Renal pelvis (tissue), 4 donors: ENCODE measurements around the gene ATP8A2. TPM values are rescaled to one million over a fixed set of nuclear protein-coding genes. Genes with fewer than 3 reads are reported as not detected.

Experiments used
- DNase-seq: peaks from one replicate; pipeline ENCODE4 v3.0.0-alpha.2; 2013
- polyA plus RNA-seq, 3 donors: library from polyadenylated mRNA; unstranded; fragments of 120-200 nt; gene quantifications; one replicate each; pipeline ENCODE4 v1.2.1, GENCODE V29; 2013; ENCODE audit not compliant: insufficient read length in 3 of 3

ATP8A2 gene
- polyA plus RNA-seq, 3 donors: 4.8 to 5.4 (median 5.1) TPM

DNA sequence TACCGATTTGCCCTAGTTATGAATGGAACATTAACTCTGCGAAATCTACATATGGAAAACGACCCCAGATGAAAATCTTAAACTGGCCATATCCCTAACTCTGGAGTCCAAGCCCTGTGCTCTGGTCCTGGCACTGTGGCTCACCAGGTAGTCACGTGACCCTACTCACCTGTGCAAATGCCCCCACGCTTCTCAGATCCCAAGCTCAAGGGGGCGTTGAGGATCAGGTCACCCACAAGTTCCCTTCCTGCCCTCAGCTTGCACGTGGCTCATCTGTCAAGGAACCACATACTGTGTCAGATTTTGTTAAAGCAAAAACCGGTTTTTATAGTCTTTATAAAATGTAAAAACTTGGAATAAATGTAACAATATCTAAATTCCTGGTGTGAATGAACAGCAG is 356.0 kb downstream of the ATP8A2 start:
- no peak for DNase-seq

DNA sequence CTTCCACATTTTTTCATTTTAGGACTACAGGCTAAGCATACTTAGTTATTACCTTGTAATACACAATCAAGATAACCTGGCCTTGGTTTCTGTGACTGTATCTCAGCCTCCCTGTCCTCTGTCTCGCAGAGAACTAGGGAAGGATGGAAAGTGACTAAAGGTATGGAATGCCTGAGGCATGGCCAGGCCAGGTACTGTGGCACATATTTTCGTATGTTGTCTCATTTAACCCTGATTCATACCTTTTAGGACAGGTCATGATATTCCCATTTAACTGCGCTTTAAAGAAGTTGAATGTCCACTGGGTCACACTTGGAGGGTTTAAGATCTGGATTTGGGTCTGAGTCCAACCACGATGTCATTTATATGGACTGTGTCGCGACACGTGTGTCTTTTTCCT is 357.4 kb downstream of the ATP8A2 start:
- no peak for DNase-seq

DNA sequence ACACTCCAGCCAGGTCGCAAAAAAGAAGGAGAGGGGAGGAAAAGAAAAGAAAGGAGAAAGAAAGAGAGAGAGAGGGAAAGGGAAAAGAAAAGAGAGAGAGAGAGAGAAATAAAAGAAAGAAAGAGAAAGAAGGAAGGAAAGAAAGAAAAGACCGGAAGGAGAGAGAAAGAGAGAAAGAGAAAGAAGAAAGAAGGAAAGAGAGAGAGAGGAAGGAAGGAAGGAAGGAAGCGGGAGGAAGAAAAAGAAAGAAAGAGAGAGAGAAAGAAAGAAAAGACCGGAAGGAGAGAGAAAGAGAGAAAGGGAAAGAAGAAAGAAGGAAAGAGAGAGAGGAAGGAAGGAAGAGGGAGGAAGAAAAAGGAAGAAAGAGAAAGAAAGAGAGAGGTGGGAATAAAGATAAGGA is 359.3 kb downstream of the ATP8A2 start:
- no peak for DNase-seq

DNA sequence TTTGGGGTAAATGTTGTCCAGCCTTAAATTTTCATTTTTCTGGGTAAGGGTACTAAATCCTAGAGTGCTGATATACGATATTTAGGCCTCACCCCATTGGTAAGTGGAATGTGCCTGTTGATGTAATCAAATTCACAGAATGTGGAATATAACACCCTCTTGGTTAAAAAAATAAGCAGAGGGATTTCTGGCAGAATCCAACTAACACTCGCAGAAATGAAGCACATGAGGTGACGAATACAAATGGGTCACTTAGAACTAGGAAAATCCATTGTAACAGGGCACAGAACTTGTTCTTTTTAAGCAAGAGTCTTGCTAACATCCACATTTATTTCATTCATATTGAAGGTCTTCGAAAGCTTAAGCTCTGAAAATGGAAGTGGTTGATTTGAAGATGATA is 359.8 kb downstream of the ATP8A2 start:
- DNase-seq: no peak

DNA sequence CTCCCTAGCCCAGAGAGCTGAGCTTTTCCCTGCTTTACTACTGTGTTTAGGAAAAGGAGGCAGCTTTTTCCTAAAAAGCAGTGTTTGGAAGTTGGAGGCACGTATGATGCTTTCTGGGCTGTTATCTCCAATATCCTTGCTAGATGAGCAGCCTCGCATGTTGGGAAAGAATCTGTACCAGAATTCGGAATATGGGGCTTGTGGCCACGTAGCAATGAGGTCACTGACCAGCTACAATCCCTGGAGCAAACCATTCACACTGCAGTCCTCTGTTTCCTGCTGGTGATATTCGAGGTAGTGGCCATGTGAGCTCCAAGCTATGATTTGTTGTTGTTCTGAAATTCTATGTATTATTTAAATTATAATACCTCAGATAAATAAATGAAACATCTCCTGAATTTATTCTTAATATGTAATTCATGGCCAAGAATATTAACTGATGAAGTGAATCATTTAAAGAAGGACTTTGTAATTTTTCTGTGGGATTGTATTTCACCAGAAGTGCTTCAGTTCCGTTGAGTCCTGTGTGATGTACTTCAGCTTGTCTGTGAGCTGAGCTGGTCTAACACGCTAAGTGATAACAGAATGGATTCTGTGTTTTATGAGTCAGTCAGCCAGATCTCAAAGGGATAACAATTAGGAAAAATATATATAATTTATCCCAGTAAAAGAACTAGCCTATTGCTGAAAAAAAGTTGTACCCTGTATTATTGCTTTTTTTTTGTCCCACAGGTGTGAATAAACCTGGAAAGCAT is 360.5 kb downstream of the ATP8A2 start:
- DNase-seq: no peak

DNA sequence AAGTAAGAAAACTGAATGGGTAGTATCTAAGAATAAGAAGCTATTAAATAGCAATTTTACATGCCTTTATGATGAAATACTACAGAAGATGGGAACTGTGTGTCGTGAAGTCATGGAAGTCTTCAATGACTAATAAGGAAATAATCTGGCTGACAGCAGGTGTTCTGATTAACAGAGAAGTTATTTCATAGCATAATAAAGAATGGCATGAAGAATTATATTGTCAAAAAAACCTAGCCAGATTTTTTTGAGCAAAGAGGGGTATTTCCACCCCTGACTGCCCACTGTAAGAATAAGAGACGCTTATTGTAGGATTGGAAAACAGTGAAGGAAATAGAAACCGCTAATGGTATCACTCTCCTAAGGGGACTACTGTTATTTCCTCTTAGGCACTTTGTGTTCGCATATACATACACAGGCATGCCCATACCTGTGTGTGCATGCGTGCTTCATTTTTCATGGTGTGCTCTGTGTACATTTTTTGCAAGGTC is 361.3 kb downstream of the ATP8A2 start:
- no peak for DNase-seq

DNA sequence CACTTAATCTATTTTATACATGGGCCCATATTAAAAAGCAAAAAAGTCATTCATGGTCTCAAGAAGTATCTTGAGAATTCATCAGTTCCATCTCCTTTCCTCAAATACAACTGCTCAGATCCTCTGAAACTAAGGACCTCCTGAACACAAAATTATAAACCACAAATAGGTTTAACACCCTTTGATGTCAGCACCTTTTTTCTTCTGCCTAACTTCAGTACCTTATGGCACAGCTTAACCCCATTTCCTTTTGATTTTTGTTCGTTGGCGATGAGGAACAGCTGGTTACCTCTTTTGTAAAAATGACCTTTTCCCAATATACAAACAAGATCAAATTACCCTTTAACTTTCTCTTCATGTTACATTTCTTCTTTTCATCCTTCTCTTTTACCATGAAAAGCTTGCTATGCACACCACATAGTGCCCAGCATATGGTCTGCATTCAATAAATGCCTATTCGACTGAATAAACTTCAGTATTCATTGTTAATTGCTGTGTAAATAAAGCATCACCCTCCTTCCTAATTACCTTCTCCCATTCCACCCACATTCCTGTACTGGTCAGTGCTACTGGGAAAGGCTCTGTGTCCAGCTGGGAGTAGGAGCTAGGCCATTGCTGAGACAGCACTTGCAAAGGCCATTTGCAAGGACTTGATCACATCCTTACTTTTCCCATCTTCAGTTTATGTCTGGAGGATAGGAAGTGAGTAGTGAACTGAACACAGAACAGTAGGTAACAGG is 362.1 kb downstream of the ATP8A2 start:
- no peak for DNase-seq

DNA sequence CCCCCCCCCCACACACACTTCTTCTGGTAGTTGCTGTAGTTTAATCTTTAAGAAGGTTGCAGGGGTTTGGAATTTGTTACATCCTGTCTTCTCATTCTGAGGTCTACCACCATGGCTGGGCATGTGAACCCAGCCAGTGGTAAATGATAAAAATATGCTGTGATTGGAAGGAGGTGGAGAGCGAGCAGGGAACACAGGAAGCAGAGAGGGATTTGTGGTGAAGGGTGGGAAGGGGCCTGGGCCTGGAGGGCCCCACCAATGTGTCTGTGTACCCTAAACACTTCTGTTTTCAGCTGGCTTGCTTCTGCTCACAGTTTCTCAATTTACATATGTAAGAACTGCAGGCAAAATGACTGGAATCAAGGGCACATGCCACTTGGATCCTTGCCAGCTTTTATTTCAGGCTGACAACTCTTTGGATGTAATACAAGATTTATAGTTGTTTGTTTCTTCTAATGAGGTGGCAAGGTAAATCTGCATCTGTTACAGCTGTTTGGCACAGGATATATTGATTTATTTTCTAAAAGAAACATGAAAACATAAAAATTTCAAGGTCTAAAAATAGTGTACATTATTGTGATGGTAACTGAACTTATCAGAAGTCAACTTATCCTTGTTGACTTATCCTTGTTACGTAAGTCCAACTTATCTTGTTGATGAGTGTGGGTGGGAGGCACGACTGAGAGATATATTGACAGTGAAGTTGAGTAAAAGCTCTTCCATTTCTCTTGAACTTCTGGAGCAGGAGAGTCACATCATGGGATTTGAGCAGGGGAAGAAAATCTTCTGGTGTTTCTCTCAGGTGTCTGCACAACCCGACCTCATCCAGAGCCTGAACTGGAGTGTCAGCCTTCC is 366.8 kb downstream of the ATP8A2 start:
- no peak for DNase-seq

DNA sequence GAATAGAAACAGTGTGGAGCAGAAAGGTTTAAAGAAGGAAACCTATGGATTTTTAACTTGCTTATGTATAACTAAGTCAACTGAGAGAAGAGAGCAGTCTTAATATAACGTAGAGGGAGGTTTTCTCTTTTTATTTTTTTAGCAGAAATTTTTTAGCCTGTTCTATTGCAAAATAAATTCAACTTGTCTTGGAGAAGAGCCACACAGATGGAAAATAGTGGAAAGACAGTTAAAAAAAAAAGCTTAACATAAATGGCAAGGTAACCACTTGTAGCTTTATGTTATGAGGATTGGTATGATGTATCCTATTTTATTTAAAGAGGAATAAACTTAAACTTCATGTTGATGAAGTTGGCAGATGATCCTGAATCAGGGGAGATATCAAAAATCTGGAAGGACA is 367.6 kb downstream of the ATP8A2 start:
- no peak for DNase-seq

DNA sequence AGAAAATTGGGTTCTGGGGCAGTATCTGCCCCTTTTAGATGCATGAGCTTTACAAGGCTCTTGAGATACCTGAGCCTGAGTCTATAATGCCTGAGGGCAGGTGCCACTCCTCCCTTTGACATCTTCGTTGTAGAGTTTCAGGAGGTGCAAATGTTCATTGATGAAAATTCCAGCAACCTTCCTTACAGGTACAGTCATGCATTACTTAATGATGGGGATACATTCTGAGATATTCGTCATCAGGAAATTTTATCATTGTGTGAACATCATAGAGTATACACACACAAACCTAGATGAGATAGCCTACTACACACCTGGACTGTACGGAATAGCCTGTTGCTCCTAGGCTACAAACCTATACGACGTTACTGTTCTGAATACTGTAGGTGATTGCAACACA is 370.0 kb downstream of the ATP8A2 start:
- DNase-seq: no peak

DNA sequence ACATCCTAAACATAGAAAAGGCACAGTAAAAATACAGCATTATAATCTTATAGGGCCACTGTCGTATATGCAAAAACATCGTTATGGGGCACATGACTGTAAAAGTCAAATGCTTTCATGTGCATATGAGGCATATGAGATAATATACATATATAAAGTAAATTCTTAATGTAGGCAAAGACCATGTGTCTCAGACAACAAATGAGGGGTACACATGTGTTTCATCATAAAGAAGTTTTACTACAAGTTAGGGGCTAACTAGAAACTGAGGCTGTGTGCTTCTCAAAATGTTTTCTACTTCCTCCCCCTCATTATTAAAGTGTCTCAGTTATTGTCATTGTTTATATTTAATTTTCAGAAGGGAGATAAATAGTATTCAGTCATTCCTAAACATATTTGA is 370.4 kb downstream of the ATP8A2 start:
- no peak for DNase-seq

DNA sequence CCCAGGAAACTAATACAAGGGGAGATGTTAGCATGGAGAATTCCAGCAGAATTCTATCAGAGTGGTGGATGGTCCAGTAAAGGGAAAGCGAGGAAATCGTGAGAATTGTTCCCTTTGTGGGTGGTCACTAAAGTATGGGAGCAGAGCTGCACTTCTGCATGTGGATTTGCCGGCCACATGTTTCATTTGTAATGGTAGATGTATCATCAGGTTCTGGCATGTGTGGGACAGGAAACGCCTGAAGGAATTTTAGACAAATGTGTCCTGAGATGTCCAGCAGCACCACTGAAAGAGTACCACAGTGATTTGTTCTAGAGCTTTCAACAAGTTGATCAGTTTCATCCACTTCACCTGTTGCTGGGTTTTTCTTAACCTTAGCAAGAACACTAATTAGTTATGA is 371.6 kb downstream of the ATP8A2 start:
- no peak for DNase-seq

DNA sequence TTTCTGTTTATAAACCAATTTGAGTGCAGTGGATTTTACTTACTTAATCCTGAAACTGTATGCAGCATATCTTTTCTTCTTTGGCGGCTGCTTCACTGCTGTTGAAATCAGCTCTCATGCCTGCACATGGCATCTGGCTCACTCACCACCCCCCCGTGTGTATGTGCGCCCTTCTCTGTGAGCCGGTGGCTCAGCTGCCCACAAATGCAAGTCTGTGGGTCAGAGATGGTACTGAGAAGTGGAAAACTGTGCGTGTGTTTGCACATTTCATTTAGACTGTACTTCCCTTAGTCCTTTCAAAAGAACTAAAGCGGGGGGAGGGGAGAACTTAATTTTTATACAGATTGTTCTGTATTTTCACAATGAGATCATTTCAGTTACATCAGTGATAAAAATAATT is 372.4 kb downstream of the ATP8A2 start:
- no peak for DNase-seq

DNA sequence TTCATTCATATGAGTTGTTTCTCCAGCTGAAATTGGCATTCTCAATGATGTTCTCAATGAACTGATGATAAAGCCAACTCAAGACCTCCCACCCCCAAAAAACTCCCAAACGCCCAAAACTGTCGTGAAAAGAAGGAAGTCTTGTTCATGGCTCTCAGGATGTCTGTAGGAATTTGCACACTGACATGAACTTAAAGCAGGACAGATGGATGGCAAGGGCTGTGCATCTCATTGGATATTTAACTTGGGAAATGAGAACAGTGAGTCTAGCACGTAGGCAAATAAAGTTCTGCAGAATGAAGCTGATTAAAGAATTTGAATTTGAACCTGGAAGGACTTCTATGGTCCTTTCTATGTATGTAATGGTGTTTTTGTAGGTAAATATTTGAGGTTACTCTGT is 374.4 kb downstream of the ATP8A2 start:
- no peak for DNase-seq

DNA sequence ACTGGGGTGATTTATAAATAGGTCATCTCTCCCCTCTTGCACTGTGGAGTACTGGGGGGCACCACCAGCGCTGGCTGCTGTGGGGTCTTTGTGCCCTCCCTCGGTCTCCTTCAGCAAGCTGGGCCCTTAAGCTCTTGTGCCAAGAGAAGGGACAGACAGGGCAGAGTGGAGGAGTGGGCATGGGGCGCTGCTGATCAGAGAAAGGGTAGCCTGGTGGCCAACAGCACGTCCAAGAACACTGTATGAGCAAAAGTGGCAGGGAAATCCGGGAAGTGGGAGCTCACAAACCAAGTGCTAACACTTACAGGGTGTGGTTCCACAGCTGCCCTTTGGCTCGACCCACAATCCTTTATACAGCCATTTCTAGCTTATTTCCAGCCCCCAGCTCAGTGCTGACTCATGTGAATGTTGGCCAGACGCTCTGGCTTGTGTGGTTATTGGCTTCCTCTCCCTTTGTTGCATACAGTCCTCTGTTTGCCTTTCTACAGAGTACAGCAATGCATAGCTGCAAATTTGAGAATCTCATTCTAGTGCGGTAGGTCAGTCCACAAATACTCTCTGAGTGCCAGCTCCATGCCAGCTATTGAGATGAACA is 381.3 kb downstream of the ATP8A2 start:
- no peak for DNase-seq

DNA sequence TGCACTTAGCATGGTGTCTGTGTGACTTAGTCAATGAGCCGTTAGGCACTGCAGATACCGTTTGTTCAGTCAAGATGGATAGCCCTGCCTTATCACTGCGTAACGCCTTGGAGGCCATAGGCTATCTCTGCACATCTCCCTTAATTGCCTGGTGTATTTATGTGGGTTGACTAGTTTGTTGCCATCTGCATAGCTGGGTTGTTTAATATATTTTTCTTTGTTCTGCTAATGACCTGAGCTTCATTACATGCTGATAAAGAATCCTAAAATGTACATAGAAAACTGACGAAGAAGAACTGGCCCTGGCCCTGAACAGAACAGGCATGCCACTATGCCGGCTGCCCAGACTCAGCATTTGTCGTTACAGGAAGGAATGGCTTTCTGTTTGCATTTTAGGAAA is 382.2 kb downstream of the ATP8A2 start:
- DNase-seq: no peak

DNA sequence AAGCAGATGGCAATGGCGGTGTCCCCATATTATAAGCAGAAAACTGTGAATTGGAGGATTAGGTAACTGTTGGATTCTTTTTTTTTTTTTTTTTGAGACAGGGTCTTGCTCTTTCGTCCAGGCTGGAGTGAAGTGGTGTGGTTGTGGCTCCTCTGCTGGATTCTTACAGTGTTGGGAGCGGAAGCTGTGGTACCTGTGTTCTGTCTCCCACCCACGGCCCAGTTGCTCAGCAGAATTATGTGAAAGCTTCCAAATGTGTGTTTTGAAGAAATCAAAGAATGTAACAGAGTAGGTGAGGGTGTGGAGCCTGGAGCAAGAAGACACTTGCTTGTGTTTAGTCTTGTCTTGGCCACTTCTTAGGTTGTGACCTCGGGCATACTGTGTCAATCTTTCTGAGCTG is 384.5 kb downstream of the ATP8A2 start:
- no peak for DNase-seq

DNA sequence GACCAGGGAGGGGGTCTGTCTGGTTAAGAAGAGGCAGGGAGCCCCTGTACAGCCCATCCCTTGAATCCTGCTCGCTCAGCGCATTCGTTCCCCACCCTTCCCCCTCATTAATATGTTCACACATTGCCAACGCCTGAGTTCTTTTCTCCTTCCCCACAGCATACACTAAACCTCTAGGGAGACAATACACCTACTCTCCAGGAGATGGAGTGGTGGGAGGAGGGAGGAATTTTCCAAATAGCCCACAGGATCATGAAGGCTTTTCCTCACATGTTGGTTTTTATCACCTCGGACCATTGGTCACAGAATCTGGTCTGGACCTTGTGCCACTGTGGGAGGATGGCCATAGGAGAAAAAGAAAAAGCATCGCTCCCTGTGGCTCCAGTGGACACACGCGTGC is 385.1 kb downstream of the ATP8A2 start:
- DNase-seq: no peak

DNA sequence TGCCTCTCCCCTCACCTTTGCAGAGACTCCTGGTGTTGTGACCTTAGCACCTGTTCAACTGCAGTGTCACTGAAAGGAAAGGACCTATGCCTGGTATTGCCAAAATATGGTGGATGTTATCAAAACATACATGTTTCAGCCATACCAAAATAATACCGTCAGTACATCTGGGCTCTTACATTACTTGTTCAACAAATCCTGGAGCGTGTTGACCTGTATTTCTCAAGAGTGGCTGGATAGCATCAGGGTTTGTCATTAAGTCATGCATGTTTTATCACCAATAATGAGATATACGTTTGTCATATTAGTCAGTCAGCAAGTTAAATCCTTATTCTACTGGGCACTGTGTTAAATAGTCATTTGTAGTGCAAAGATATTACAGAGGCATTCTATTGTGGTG is 389.3 kb downstream of the ATP8A2 start:
- no peak for DNase-seq

DNA sequence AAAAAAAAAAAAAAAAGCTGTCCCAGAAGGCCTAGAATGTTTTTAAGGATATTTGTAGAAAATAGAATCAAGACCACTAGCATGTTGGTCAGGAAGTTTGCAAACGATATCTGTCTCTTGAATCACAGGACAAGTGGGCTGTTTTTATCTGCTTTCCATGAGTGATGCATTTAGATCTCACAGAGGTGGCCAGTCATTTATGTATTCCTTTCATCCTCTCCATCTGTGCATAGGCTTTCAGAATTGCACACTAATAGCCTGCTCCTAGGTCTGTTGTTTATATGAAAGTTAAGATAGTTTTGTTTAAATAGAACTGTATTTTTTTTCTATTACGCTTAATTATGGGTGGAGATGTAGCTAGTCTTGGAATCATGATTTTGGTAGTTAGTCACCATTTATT is 390.5 kb downstream of the ATP8A2 start:
- no peak for DNase-seq

DNA sequence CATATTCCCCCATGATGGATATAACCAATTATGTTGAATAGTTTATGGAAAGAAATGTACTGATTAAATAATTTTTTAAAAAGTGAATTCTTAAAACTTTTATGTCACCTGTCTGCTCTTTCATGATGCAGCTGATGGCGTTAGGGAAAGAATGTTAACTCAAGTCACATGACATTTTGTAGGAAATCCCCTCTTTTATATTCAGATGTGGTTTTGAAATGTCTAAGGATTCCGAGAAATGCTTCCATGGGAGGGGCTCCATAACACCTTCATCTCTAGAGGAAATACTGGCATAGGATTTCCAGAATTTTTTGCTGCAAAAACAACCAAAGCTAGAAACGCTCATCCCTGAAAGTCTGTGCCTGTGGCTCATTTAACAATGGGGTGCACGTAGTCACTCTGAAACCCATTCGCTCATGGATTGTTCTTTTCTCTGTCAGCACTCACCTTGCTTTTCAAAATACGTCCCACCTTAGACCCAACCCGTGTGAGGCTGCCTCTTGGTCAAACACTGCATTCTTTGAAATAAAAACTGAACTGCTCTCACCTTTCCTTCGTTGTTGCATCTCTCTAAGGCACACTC is 391.1 kb downstream of the ATP8A2 start:
- no peak for DNase-seq

DNA sequence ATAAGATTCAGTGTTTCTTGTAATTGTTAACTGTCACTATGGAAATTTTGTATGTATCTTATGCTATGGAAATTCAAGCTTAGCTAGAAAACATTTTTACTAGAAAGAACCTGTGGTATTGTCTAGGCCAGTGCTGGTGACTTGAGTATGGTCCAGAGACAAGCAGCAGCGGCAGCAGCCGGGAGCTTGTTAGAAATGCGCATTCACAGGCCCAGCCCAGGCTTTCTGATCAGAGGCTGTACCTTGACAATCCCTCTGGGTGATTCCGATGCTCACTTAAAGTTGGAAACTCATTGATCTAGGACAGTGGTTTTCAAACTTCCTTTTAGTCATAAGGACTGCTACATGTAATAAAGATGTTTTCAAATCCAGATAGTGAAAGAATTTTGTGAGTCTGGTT is 392.6 kb downstream of the ATP8A2 start:
- no peak for DNase-seq
